ENCODE results near the gene KRTAP10-2.

DNA sequence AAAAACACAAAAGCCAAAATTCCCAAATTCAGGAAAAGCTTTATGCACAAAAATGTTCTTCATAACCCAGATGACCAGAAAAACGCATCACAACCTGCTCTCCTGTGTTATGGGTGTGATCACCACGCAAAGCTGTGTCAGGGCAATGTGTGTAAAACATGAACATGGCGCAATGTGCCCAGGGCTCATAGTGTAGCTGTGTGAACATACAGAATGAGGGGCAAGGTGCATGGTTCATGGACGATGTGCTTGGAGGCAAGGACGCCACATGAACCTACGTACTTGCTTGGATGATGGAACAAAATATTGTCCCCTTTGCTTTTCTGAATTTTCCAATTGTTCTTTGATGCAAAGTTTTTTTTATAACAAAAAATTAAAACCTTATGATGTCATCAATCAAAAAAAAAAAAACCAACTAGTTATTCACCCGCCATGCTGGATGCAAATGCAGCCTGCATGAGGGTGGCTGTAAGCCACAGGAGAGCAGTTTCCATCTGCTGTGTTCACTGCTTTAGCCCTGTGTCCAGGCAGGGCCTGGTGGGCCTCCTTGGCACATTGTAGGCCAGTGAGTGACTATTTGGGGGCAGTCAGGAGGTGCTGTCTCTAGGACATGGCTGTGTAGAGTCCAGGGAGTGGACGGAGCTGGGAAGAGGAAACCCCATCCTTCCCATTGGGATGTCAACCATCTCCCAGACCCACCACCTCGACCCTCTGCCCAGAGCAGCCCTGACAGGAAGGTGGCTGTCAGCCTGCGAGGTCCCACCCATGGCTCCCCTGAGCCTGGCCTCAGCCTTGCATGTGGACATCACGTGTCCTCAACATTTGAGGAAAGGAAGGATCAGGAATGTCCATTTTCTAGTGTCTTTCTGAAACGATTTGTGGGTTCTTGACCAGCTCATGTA is 25.0 kb downstream of the KRTAP10-2 start:
- TF ChIP-seq, protein P1, sequence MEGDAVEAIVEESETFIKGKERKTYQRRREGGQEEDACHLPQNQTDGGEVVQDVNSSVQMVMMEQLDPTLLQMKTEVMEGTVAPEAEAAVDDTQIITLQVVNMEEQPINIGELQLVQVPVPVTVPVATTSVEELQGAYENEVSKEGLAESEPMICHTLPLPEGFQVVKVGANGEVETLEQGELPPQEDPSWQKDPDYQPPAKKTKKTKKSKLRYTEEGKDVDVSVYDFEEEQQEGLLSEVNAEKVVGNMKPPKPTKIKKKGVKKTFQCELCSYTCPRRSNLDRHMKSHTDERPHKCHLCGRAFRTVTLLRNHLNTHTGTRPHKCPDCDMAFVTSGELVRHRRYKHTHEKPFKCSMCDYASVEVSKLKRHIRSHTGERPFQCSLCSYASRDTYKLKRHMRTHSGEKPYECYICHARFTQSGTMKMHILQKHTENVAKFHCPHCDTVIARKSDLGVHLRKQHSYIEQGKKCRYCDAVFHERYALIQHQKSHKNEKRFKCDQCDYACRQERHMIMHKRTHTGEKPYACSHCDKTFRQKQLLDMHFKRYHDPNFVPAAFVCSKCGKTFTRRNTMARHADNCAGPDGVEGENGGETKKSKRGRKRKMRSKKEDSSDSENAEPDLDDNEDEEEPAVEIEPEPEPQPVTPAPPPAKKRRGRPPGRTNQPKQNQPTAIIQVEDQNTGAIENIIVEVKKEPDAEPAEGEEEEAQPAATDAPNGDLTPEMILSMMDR (IDR thresholded peaks at IDR 0.05), result no peak
- TF ChIP-seq POLR2A (IDR thresholded peaks at IDR 0.05), result no peak
